ENCODE results near the gene FOXC1. TPM values are rescaled to one million over a fixed set of nuclear protein-coding genes. Genes with fewer than 3 reads are reported as not detected.

Gene FOXC1
- total RNA-seq, 4 donors from 2014 or later, result 0.75 to 0.96 (median 0.79) TPM

- 20 to 53% methylated on average over 6 to 25 of the region's 25 CpGs for WGBS, 2 donors (ENCODE audit: low coverage in 1 of 2)
- Histone ChIP-seq H3K9me3 (no peaks in the 10 kb centered on the region), H3K4me3 (no peak overlapping the region), H3K36me3 (no peaks in the 10 kb centered on the region), H3K27ac (no peak overlapping the region), H3K27me3 (peaks cover 82% of the 10 kb centered on the region), H3K4me1 (peaks cover 0 to 12% (median 7%) of the 10 kb centered on the region in 4 donors)
- peak; percentile 55 for DNase-seq
- TF ChIP-seq EP300 (IDR thresholded peaks at IDR 0.05; ENCODE audit: low read depth), result no peak
- peak; percentile 88 to 95 (median 93) for TF ChIP-seq CTCF (IDR thresholded peaks at IDR 0.05)
- intact Hi-C loops (cut with DNase I; ENCODE audit: low total_unique reads), result loop anchor here (1.0 to 10.0 kb wide), 4 partner anchors 596 to 1149 kb away; no protein-coding TSS in a partner anchor
- in situ Hi-C loops (cut with MboI; ENCODE audit: low pct_ligation_motif_present in 1 of 4, low pct_unique_long_range_greater_than_20kb in 1 of 4, low sequenced_read_pairs in 3 of 4), result loop anchor here (10.0 to 25.0 kb wide), 5 partner anchors 599 to 1141 kb away; no protein-coding TSS in a partner anchor
These were observed 13.4 kb upstream of the FOXC1 start for GRCh38 chr6:1596088-1596852.

GRCh38 chr6:1597121-1597744, 12.5 kb upstream of the FOXC1 start:
- 57 to 68% methylated on average over 4 to 8 of the region's 8 CpGs for WGBS, 2 donors (ENCODE audit: low coverage in 1 of 2)
- in situ Hi-C loops (cut with MboI; ENCODE audit: low pct_ligation_motif_present in 1 of 4, low pct_unique_long_range_greater_than_20kb in 1 of 4, low sequenced_read_pairs in 3 of 4), result loop anchor here (10.0 to 25.0 kb wide), 5 partner anchors 598 to 1140 kb away; no protein-coding TSS in a partner anchor
- Histone ChIP-seq H3K4me1 (peaks cover 0 to 17% (median 10%) of the 10 kb centered on the region in 4 donors), H3K9me3 (no peaks in the 10 kb centered on the region), H3K36me3 (no peaks in the 10 kb centered on the region), H3K4me3 (no peak overlapping the region), H3K27ac (no peak overlapping the region), H3K27me3 (peaks cover 91% of the 10 kb centered on the region)
- no peak for TF ChIP-seq POLR2A (IDR thresholded peaks at IDR 0.05)
- TF ChIP-seq POLR2AphosphoS5 (IDR thresholded peaks at IDR 0.05), result no peak
- no peak for TF ChIP-seq EP300 (IDR thresholded peaks at IDR 0.05; ENCODE audit: low read depth)
- TF ChIP-seq CTCF (IDR thresholded peaks at IDR 0.05), result no peak
- no peak for DNase-seq
- intact Hi-C loops (cut with DNase I; ENCODE audit: low total_unique reads), result loop anchor here (5.0 to 10.0 kb wide), 3 partner anchors 595 to 1148 kb away; no protein-coding TSS in a partner anchor

- TF ChIP-seq POLR2A (IDR thresholded peaks at IDR 0.05), result no peak
- no peak for TF ChIP-seq POLR2AphosphoS5 (IDR thresholded peaks at IDR 0.05)
- TF ChIP-seq EP300 (IDR thresholded peaks at IDR 0.05; ENCODE audit: low read depth), result no peak
- TF ChIP-seq CTCF (IDR thresholded peaks at IDR 0.05), result no peak
- intact Hi-C loops (cut with DNase I; ENCODE audit: low total_unique reads), result loop anchor here (5.0 to 10.0 kb wide), 3 partner anchors 594 to 1147 kb away; no protein-coding TSS in a partner anchor
- peaks cover 98% of the 10 kb centered on the region for H3K27me3 ChIP-seq
These were observed 11.8 kb upstream of the FOXC1 start for GRCh38 chr6:1597924-1598323.

GRCh38 chr6:1598433-1598832, 11.3 kb upstream of the FOXC1 start:
- H3K27me3 ChIP-seq, result peaks cover 98% of the 10 kb centered on the region
- no peaks in the 10 kb centered on the region for H3K9me3 ChIP-seq
- H3K36me3 ChIP-seq, result no peaks in the 10 kb centered on the region
- no peak overlapping the region for H3K27ac ChIP-seq
- intact Hi-C loops (cut with DNase I; ENCODE audit: low total_unique reads), result loop anchor here (5.0 to 10.0 kb wide), 3 partner anchors 594 to 1146 kb away; no protein-coding TSS in a partner anchor
- H3K4me1 ChIP-seq, result peaks cover 0 to 17% (median 10%) of the 10 kb centered on the region in 4 donors
- in situ Hi-C loops (cut with MboI; ENCODE audit: low pct_ligation_motif_present in 1 of 4, low pct_unique_long_range_greater_than_20kb in 1 of 4, low sequenced_read_pairs in 3 of 4), result loop anchor here (10.0 to 25.0 kb wide), 5 partner anchors 596 to 1139 kb away; no protein-coding TSS in a partner anchor
- WGBS, 2 donors (ENCODE audit: low coverage in 1 of 2), result 88 to 89% methylated on average over 6 to 10 of the region's 10 CpGs
- DNase-seq, result no peak
- H3K4me3 ChIP-seq, result no peak overlapping the region
- no peak for TF ChIP-seq POLR2A (IDR thresholded peaks at IDR 0.05)
- TF ChIP-seq CTCF (IDR thresholded peaks at IDR 0.05), result no peak
- TF ChIP-seq EP300 (IDR thresholded peaks at IDR 0.05; ENCODE audit: low read depth), result no peak

More at GRCh38 chr6:1597924-1598323, 11.8 kb upstream of the FOXC1 start:
- no peak for DNase-seq
- peaks cover 0 to 17% (median 10%) of the 10 kb centered on the region in 4 donors for H3K4me1 ChIP-seq
- in situ Hi-C loops (cut with MboI; ENCODE audit: low pct_ligation_motif_present in 1 of 4, low pct_unique_long_range_greater_than_20kb in 1 of 4, low sequenced_read_pairs in 3 of 4), result loop anchor here (10.0 to 25.0 kb wide), 5 partner anchors 597 to 1139 kb away; no protein-coding TSS in a partner anchor
- H3K36me3 ChIP-seq, result no peaks in the 10 kb centered on the region
- H3K27ac ChIP-seq, result no peak overlapping the region
- WGBS, 2 donors (ENCODE audit: low coverage in 1 of 2), result 69 to 84% methylated on average over 3 to 5 of the region's 5 CpGs
- no peaks in the 10 kb centered on the region for H3K9me3 ChIP-seq
- H3K4me3 ChIP-seq, result no peak overlapping the region

Data from transverse colon (tissue), 4 donors.